HCT116 (cell line): ENCODE measurements around the gene FMN2. TPM values are rescaled to one million over a fixed set of nuclear protein-coding genes. Genes with fewer than 3 reads are reported as not detected.

ENCODE experiments used
- ATAC-seq: fragments of 200-7000 bp; cut with Tn5 transposase; 2 replicates; pipeline ENCODE4 v1.9.1; 2020; ENCODE audit warnings: mild to moderate bottlenecking, moderate library complexity
- BruUV-seq: library from RNA; stranded (reverse); fragments of 400-500 nt; replicated peaks from 2 replicates; lab custom pipeline; 2021; lab: Mats Ljungman, UMichigan
- CTCF ChIA-PET: fragments of 300-600 bp; sonication (Branson Sonifier 250); formaldehyde crosslinking; loops from one replicate; lab custom pipeline; 2021; ENCODE audit warnings: antibody characterized with exemption; lab: Charles Lee
- POLR2A ChIA-PET: fragments of 300-600, 350-600 bp; sonication (Branson Sonifier 250); formaldehyde crosslinking; loops from one replicate; lab custom pipeline; 2021; ENCODE audit warnings: antibody characterized with exemption; lab: Charles Lee
- RAD21 ChIA-PET, 2 experiments: fragments of 300-600 bp; sonication (Branson Sonifier 250); formaldehyde crosslinking; loops; one replicate each; lab custom pipeline; 2023; ENCODE audit warnings: low total read pairs in 2 of 2; ENCODE audit not compliant: uncharacterized antibody in 2 of 2, unreplicated experiment in 2 of 2, low non-redundant PET in 1 of 2; lab: Charles Lee
- DNase-seq: peaks from one replicate; pipeline ENCODE4 v3.0.0-alpha.2; 2010; ENCODE audit warnings: low read depth, low spot score
- H2AFZ ChIP-seq: fragments of 200-600 bp; shearing (Covaris generic), sonication (generic); 2 replicates; pipeline ENCODE4 v1.6.1; 2017; ENCODE audit warnings: low read depth, mixed run types, mixed read lengths, antibody characterized with exemption, low read length; ENCODE audit not compliant: poor library complexity, severe bottlenecking
- H3K27ac ChIP-seq: 2 replicates; pipeline ENCODE4 v1.5.1; 2012; ENCODE audit warnings: low read depth, low read length
- H3K27me3 ChIP-seq: fragments of 200-600 bp; sonication (generic); 2 replicates; pipeline ENCODE4 v1.6.1; 2016; ENCODE audit warnings: mixed run types, low read length, mixed read lengths; ENCODE audit not compliant: insufficient read depth
- H3K36me3 ChIP-seq, 2 experiments: fragments of 200-500 bp in 1 of 2; fragments of 200-600 bp in 1 of 2; sonication (Bioruptor generic) in 1 of 2; sonication (generic) in 1 of 2; 2 replicates each; pipeline versions ENCODE4 v1.5.1 to v1.6.1; 2014 to 2016; ENCODE audit warnings: low read length in 2 of 2, inconsistent platforms in 1 of 2, mixed read lengths in 1 of 2, mixed run types in 1 of 2; ENCODE audit not compliant: insufficient read depth in 2 of 2, control insufficient read depth in 1 of 2
- H3K4me1 ChIP-seq, 2 experiments: fragments of 200-600 bp in 1 of 2; sonication (generic) in 1 of 2; 2 replicates each; pipeline versions ENCODE4 v1.5.1 to v1.6.1; 2012 to 2017; ENCODE audit warnings: low read length in 2 of 2, inconsistent platforms in 1 of 2, mild to moderate bottlenecking in 1 of 2, mixed read lengths in 1 of 2, mixed run types in 1 of 2, moderate library complexity in 1 of 2; ENCODE audit not compliant: insufficient read depth in 2 of 2, control insufficient read depth in 1 of 2
- H3K4me2 ChIP-seq: fragments of 200-600 bp; sonication (generic); 2 replicates; pipeline ENCODE4 v1.6.1; 2017; ENCODE audit warnings: mixed run types, low read length, mixed read lengths
- H3K4me3 ChIP-seq, 2 experiments: fragments of 200-600 bp in 1 of 2; sonication (generic) in 1 of 2; replicated peaks in 1 of 2; 2 replicates each; pipeline ENCODE4 v1.5.1; 2011 to 2016; ENCODE audit warnings: low read length in 2 of 2, control low read depth in 1 of 2, low read depth in 1 of 2, mild to moderate bottlenecking in 1 of 2, mixed read lengths in 1 of 2, mixed run types in 1 of 2
- H3K79me2 ChIP-seq: fragments of 200-600 bp; sonication (generic); 2 replicates; pipeline ENCODE4 v1.6.1; 2017; ENCODE audit warnings: mild to moderate bottlenecking, mixed run types, low read length, moderate library complexity, mixed read lengths; ENCODE audit not compliant: insufficient read depth
- H3K9ac ChIP-seq: fragments of 200-600 bp; sonication (generic); 2 replicates; pipeline ENCODE4 v1.6.1; 2016; ENCODE audit warnings: low read length, mixed read lengths
- H3K9me2 ChIP-seq: fragments of 200-600 bp; sonication (generic), shearing (Covaris generic); 2 replicates; pipeline ENCODE4 v1.6.1; 2017; ENCODE audit warnings: mixed run types, mild to moderate bottlenecking, moderate library complexity; ENCODE audit not compliant: insufficient read depth
- H3K9me3 ChIP-seq, 2 experiments: fragments of 200-500 bp in 1 of 2; fragments of 200-600 bp in 1 of 2; sonication (Bioruptor generic) in 1 of 2; sonication (generic) in 1 of 2; 2 replicates each; pipeline ENCODE4 v1.6.1; 2014 to 2017; ENCODE audit warnings: low read length in 2 of 2, mixed read lengths in 2 of 2, inconsistent platforms in 1 of 2, low read depth in 1 of 2, mild to moderate bottlenecking in 1 of 2, mixed run types in 1 of 2, moderate library complexity in 1 of 2; ENCODE audit not compliant: control insufficient read depth in 1 of 2, insufficient read depth in 1 of 2
- H4K20me1 ChIP-seq: fragments of 200-600 bp; sonication (generic), shearing (Covaris generic); 2 replicates; pipeline ENCODE4 v1.6.1; 2017; ENCODE audit warnings: mixed run types, mild to moderate bottlenecking, moderate library complexity; ENCODE audit not compliant: insufficient read depth
- ATF3 ChIP-seq: IDR thresholded peaks from 2 replicates; pipeline ENCODE4 v1.6.1; 2012
- CBX3 ChIP-seq: IDR thresholded peaks from 2 replicates; pipeline ENCODE4 v1.6.1; 2012; ENCODE audit warnings: low read depth
- CEBPB ChIP-seq: IDR thresholded peaks from 2 replicates; pipeline ENCODE4 v1.6.1; 2012; ENCODE audit warnings: low read depth
- CTCF ChIP-seq, 3 experiments: fragments of 200-600 bp in 1 of 3; sonication (generic) in 1 of 3; IDR thresholded peaks in 2 of 3; conservative IDR thresholded peaks in 1 of 3; 2 replicates each; pipeline ENCODE4 v1.5.1; 2012 to 2017; ENCODE audit warnings: low read depth in 2 of 3, low read length in 2 of 3, antibody characterized with exemption in 1 of 3, borderline replicate concordance in 1 of 3, control low read depth in 1 of 3, mild to moderate bottlenecking in 1 of 3, mixed read lengths in 1 of 3, mixed run types in 1 of 3, moderate library complexity in 1 of 3; ENCODE audit not compliant: insufficient read depth in 1 of 3
- EGR1 ChIP-seq: IDR thresholded peaks from 2 replicates; pipeline ENCODE4 v1.6.1; 2012; ENCODE audit warnings: low read depth
- ELF1 ChIP-seq: IDR thresholded peaks from 2 replicates; pipeline ENCODE4 v1.6.1; 2012; ENCODE audit warnings: low read depth, borderline replicate concordance
- EZH2phosphoT487 ChIP-seq: fragments of 200-600 bp; IDR thresholded peaks from 2 replicates; pipeline ENCODE4 v1.6.1; 2018; ENCODE audit warnings: antibody characterized with exemption, borderline replicate concordance
- FOSL1 ChIP-seq: IDR thresholded peaks from 2 replicates; pipeline ENCODE4 v1.6.1; 2012; ENCODE audit warnings: low read depth
- JUND ChIP-seq: IDR thresholded peaks from 2 replicates; pipeline ENCODE4 v1.6.1; 2012
- MAX ChIP-seq: IDR thresholded peaks from 2 replicates; pipeline ENCODE4 v1.6.1; 2012
- POLR2A ChIP-seq: IDR thresholded peaks from 2 replicates; pipeline ENCODE4 v1.7.0; 2011; ENCODE audit warnings: borderline replicate concordance; ENCODE audit not compliant: insufficient read depth, insufficient read length; ENCODE audit errors: extremely low read depth
- REST ChIP-seq: IDR thresholded peaks from 2 replicates; pipeline ENCODE4 v1.6.1; 2012; ENCODE audit warnings: low read depth
- SIN3A ChIP-seq: IDR thresholded peaks from 2 replicates; pipeline ENCODE4 v1.6.1; 2012; ENCODE audit warnings: low read depth
- ZNF274 ChIP-seq: fragments of 200-500 bp; sonication (Bioruptor generic); IDR thresholded peaks from 2 replicates; pipeline ENCODE4 v1.6.1; 2014; ENCODE audit warnings: mild to moderate bottlenecking, low read depth, low read length, inconsistent platforms
- intact Hi-C: fragments of 100-400 bp; cut with micrococcal nuclease; formaldehyde crosslinking; loops from 2 replicates; pipeline ENCODE4 v1.10.0; 2022
- total RNA-seq: library from RNA; stranded (reverse); gene quantifications from one replicate; pipeline ENCODE4 v1.2.1, GENCODE V29; 2021; ENCODE audit not compliant: unreplicated experiment

FMN2 gene
- total RNA-seq, 1 experiment from 2014 or later, result not detected

- no peaks in the 10 kb centered on the region for H3K36me3 ChIP-seq
- no peaks in the 10 kb centered on the region for H3K79me2 ChIP-seq
- peaks cover 4 to 7% of the 10 kb centered on the region in 2 experiments; a peak in 2 of 4 replicates for H3K9me3 ChIP-seq
- no TSS peak for BruUV-seq
- POLR2A ChIA-PET, result no interaction called here
- no peak for DNase-seq
- H4K20me1 ChIP-seq, result no peaks in the 10 kb centered on the region
- no peak overlapping the region for H3K9ac ChIP-seq
- no peak overlapping the region for H2AFZ ChIP-seq
- no peaks in the 10 kb centered on the region for H3K27me3 ChIP-seq
- intact Hi-C loops, result no loop called here
- TF ChIP-seq EZH2phosphoT487 (no peak), CBX3 (no peak), JUND (no peak), MAX (no peak), ZNF274 (no peak)
- TF ChIP-seq, all 23 proteins: peak for 0
- Histone ChIP-seq H3K4me3 (no peak overlapping the region), H3K4me2 (no peak overlapping the region), H3K27ac (no peak overlapping the region), H3K4me1 (no peaks in the 10 kb centered on the region), H3K9me2 (no peaks in the 10 kb centered on the region)
- no peak for ATAC-seq
- CTCF ChIA-PET, result no interaction called here
- RAD21 ChIA-PET, result no interaction called here
Observed at GRCh38 chr1:240122639-240123613, 31.2 kb downstream of the FMN2 start.

- Histone ChIP-seq H2AFZ (no peak overlapping the region), H4K20me1 (no peaks in the 10 kb centered on the region), H3K9ac (no peak overlapping the region), H3K27ac (no peak overlapping the region), H3K79me2 (no peaks in the 10 kb centered on the region), H3K36me3 (no peaks in the 10 kb centered on the region), H3K9me2 (no peaks in the 10 kb centered on the region), H3K4me2 (no peak overlapping the region), H3K4me3 (no peak overlapping the region), H3K9me3 (peaks cover 7 to 12% of the 10 kb centered on the region in 2 experiments; a peak in 2 of 4 replicates), H3K27me3 (no peaks in the 10 kb centered on the region), H3K4me1 (no peaks in the 10 kb centered on the region)
- no peak for DNase-seq
- CTCF ChIA-PET, result no interaction called here
- intact Hi-C loops, result no loop called here
- RAD21 ChIA-PET, result no interaction called here
- ATAC-seq, result no peak
- BruUV-seq, result no TSS peak
- POLR2A ChIA-PET, result no interaction called here
- no peak for TF ChIP-seq FOSL1
- no peak for TF ChIP-seq ELF1
- no peak for TF ChIP-seq EGR1
- no peak for TF ChIP-seq ZNF274
- TF ChIP-seq ATF3, result no peak
- TF ChIP-seq SIN3A, result no peak
- no peak for TF ChIP-seq CEBPB
- no peak for TF ChIP-seq POLR2A
- TF ChIP-seq CBX3, result no peak
- no peak for TF ChIP-seq REST
- TF ChIP-seq CTCF (IDR thresholded peaks at IDR 0.05 in 2 of 3, conservative IDR thresholded peaks at IDR 0.05 in 1 of 3; ENCODE audit: borderline replicate concordance in 1 of 3, insufficient read depth in 1 of 3, low read depth in 2 of 3, low read length in 2 of 3), result no peak
Observed at GRCh38 chr1:240126821-240127220, 35.1 kb downstream of the FMN2 start.
